Measurements from ENCODE around the gene SERINC5. TPM values are rescaled to one million over a fixed set of nuclear protein-coding genes. Genes with fewer than 3 reads are reported as not detected.

SERINC5 gene
- total RNA-seq, 1 experiment from 2014 or later: 52.3 TPM

GRCh38 chr5:80225189-80225933 lies 30.5 kb downstream of the SERINC5 start:
- no peak overlapping the region for H3K14ac ChIP-seq (ENCODE audit: insufficient read depth, low read length)
- H4K20me1 ChIP-seq (ENCODE audit: control insufficient read depth, insufficient read depth, insufficient read length): no peaks in the 10 kb centered on the region
- no peak overlapping the region for H3K18ac ChIP-seq (ENCODE audit: insufficient read length, low read depth, low read length)
- H3K56ac ChIP-seq (ENCODE audit: insufficient read length, low read depth, low read length): no peak overlapping the region
- H4K8ac ChIP-seq (replicated peaks; ENCODE audit: insufficient read length, low read depth, low read length): no peak overlapping the region
- no peak overlapping the region for H2AK5ac ChIP-seq (ENCODE audit: insufficient read length, low read length)
- Mint-ChIP-seq H3K9me3 (no peaks in the 10 kb centered on the region), H3K4me3 (no peak overlapping the region), H3K36me3 (ENCODE audit: insufficient read depth in 1 of 3, low read depth in 3 of 3) (peaks cover 0 to 9% (median 3%) of the 10 kb centered on the region in 3 experiments; a peak in 2 of 7 replicates), H3K27ac (peak overlapping the region in 1 of 3 experiments; percentile 11; a peak in 2 of 7 replicates), H3K27me3 (ENCODE audit: low read depth) (no peaks in the 10 kb centered on the region), H3K4me1 (peaks cover 23 to 24% of the 10 kb centered on the region in 2 experiments)
- H3K79me2 ChIP-seq (ENCODE audit: insufficient read depth, low read length): peaks cover 33% of the 10 kb centered on the region
- no peak overlapping the region for H2BK12ac ChIP-seq (ENCODE audit: insufficient read length, low read depth, low read length)
- no peak overlapping the region for H3K27ac ChIP-seq (ENCODE audit: insufficient read length, low read depth, low read length)
- H3K4me2 ChIP-seq (ENCODE audit: insufficient read depth, insufficient read length, low read length): no peak overlapping the region
- no peak for TF ChIP-seq CTCF (conservative IDR thresholded peaks at IDR 0.05)
- no peak overlapping the region for H4K5ac ChIP-seq (ENCODE audit: insufficient read length, low read depth, low read length)
- H4K91ac ChIP-seq (ENCODE audit: insufficient read length, low read depth, low read length): no peak overlapping the region
- H3K9ac ChIP-seq (ENCODE audit: extremely low read depth, insufficient read length, low read length): no peak overlapping the region
- H3K79me1 ChIP-seq (ENCODE audit: insufficient read depth, low read depth, low read length, poor library complexity, severe bottlenecking): peaks cover 10% of the 10 kb centered on the region
- peaks cover 6% of the 10 kb centered on the region; the same call in 1 of the 2 replicates for H3K4me1 ChIP-seq (ENCODE audit: insufficient read depth, low read length)
- no peak overlapping the region for H2BK15ac ChIP-seq (ENCODE audit: low read depth, low read length)
- no peak overlapping the region for H2BK120ac ChIP-seq (ENCODE audit: low read depth, low read length, poor library complexity, severe bottlenecking)
- H3K27me3 ChIP-seq (ENCODE audit: insufficient read depth, low read length): no peaks in the 10 kb centered on the region
- no peak for DNase-seq
- no peaks in the 10 kb centered on the region for H3K9me3 ChIP-seq (ENCODE audit: control insufficient read depth, low read depth, low read length)
- H3K23ac ChIP-seq (ENCODE audit: insufficient read length, low read depth, low read length): no peak overlapping the region
- WGBS (ENCODE audit: extremely low coverage, insufficient read length, low lambda C conversion rate): no CpG with 5 or more reads among the region's 6 CpGs
- H3K23me2 ChIP-seq (ENCODE audit: insufficient read length, low read depth, low read length, poor library complexity, severe bottlenecking): no peaks in the 10 kb centered on the region
- H2BK20ac ChIP-seq (ENCODE audit: low read depth, low read length, poor library complexity, severe bottlenecking): no peak overlapping the region
- no peak overlapping the region for H3K4ac ChIP-seq (ENCODE audit: low read depth, low read length)
- H2BK5ac ChIP-seq (ENCODE audit: insufficient read length, low read length): no peak overlapping the region
- no peak overlapping the region for H3T11ph ChIP-seq (ENCODE audit: low read length)
- no peak overlapping the region for H2AFZ ChIP-seq (ENCODE audit: low read length)

Data from H9 (cell line).